Endothelial cell of umbilical vein (primary cell): ENCODE measurements around the gene METTL16. TPM values are rescaled to one million over a fixed set of nuclear protein-coding genes. Genes with fewer than 3 reads are reported as not detected.

Experiments
- BruUV-seq: library from RNA; stranded (reverse); fragments of 400-500 nt; replicated peaks from 2 replicates; lab custom pipeline; 2021; lab: Mats Ljungman, UMichigan
- CTCF ChIA-PET: fragments of 300-600, 350-600 bp; sonication (Branson Sonifier 250); formaldehyde crosslinking; loops from one replicate; lab custom pipeline; 2021; ENCODE audit warnings: antibody characterized with exemption, inconsistent platforms; lab: Charles Lee
- POLR2A ChIA-PET: fragments of 300-600, 350-600 bp; sonication (Branson Sonifier 250); formaldehyde crosslinking; loops from one replicate; lab custom pipeline; 2021; ENCODE audit warnings: antibody characterized with exemption, inconsistent platforms; lab: Charles Lee
- DNase-seq: peaks from one replicate; pipeline ENCODE4 v3.0.0-alpha.2; 2011; ENCODE audit warnings: low read depth, low spot score
- FAIRE-seq: peaks from 2 replicates; lab custom pipeline; 2011; peaks lifted over from hg19 to GRCh38; lab: Jason Lieb, UNC
- H2AFZ ChIP-seq: 2 replicates; pipeline ENCODE4 v1.6.0; 2012; ENCODE audit warnings: low read depth, low read length, control low read depth, inconsistent platforms
- H3K27ac ChIP-seq: 2 replicates; pipeline ENCODE4 v1.5.1; 2011; ENCODE audit warnings: low read depth, mild to moderate bottlenecking, control low read depth, low read length, moderate library complexity; ENCODE audit not compliant: insufficient read depth
- H3K27me3 ChIP-seq, 2 experiments: 2 replicates each; pipeline versions ENCODE4 v1.6.0 to v1.6.1; 2011; ENCODE audit warnings: low read length in 2 of 2, mixed read lengths in 1 of 2; ENCODE audit not compliant: control insufficient read depth in 2 of 2, insufficient read depth in 2 of 2
- H3K36me3 ChIP-seq, 2 experiments: 2 replicates in 1 of 2; 3 replicates in 1 of 2; pipeline ENCODE4 v1.5.1; 2011; ENCODE audit warnings: low read length in 2 of 2, mild to moderate bottlenecking in 1 of 2, moderate library complexity in 1 of 2; ENCODE audit not compliant: control insufficient read depth in 2 of 2, insufficient read depth in 2 of 2; ENCODE audit errors: extremely low read depth in 1 of 2
- H3K4me1 ChIP-seq: 3 replicates; pipeline ENCODE4 v1.5.1; 2011; ENCODE audit warnings: mild to moderate bottlenecking, low read length; ENCODE audit not compliant: control insufficient read depth, insufficient read depth; ENCODE audit errors: extremely low read depth
- H3K4me2 ChIP-seq: 2 replicates; pipeline ENCODE4 v1.6.1; 2011; ENCODE audit warnings: low read length, control low read depth, mixed read lengths; ENCODE audit not compliant: insufficient read depth
- H3K4me3 ChIP-seq, 3 experiments: fragments of 200-600 bp in 1 of 3; sonication (generic), shearing (Covaris generic) in 1 of 3; replicated peaks in 1 of 3; 2 replicates each; pipeline ENCODE4 v1.5.1; 2011 to 2016; ENCODE audit warnings: control low read depth in 3 of 3, low read length in 3 of 3, mild to moderate bottlenecking in 2 of 3, inconsistent platforms in 1 of 3, low read depth in 1 of 3, moderate library complexity in 1 of 3; ENCODE audit not compliant: insufficient read depth in 1 of 3
- H3K79me2 ChIP-seq: 2 replicates; pipeline ENCODE4 v1.6.0; 2012; ENCODE audit warnings: low read length, inconsistent platforms; ENCODE audit not compliant: control insufficient read depth, insufficient read depth
- H3K9ac ChIP-seq: replicated peaks from 2 replicates; pipeline ENCODE3; 2011; ENCODE audit warnings: low read length, control low read depth; ENCODE audit not compliant: insufficient read depth; ENCODE audit errors: extremely low read depth
- H3K9me1 ChIP-seq: replicated peaks from 3 replicates; pipeline ENCODE4 v1.6.0; 2011; ENCODE audit warnings: mild to moderate bottlenecking, low read length; ENCODE audit not compliant: control insufficient read depth, insufficient read depth; ENCODE audit errors: extremely low read depth
- H3K9me3 ChIP-seq: replicated peaks from 2 replicates; pipeline ENCODE4 v1.5.1; 2012; ENCODE audit warnings: low read length, inconsistent platforms; ENCODE audit not compliant: control insufficient read depth, insufficient read depth
- H4K20me1 ChIP-seq: replicated peaks from 2 replicates; pipeline ENCODE3; 2011; ENCODE audit warnings: mild to moderate bottlenecking, low read length; ENCODE audit not compliant: control insufficient read depth, insufficient read depth; ENCODE audit errors: extremely low read depth
- CTCF ChIP-seq, 2 donors: IDR thresholded peaks; 1 replicate in 1 of 2; 2 replicates in 1 of 2; pipeline ENCODE4 v1.5.1; 2011; ENCODE audit warnings: low read length in 2 of 2, mild to moderate bottlenecking in 2 of 2, moderate library complexity in 2 of 2, control low read depth in 1 of 2, inconsistent platforms in 1 of 2, low read depth in 1 of 2; ENCODE audit not compliant: insufficient read depth in 1 of 2; ENCODE audit errors: extremely low read depth in 1 of 2
- EZH2 ChIP-seq: IDR thresholded peaks from 2 replicates; pipeline ENCODE4 v1.6.1; 2012; ENCODE audit warnings: borderline replicate concordance, low read depth, mild to moderate bottlenecking, moderate library complexity, low read length, inconsistent platforms; ENCODE audit not compliant: severe bottlenecking
- GATA2 ChIP-seq: IDR thresholded peaks from 2 replicates; pipeline ENCODE4 v1.7.0; 2011; ENCODE audit warnings: low read depth, mild to moderate bottlenecking, moderate library complexity, mixed read lengths, low read length; ENCODE audit not compliant: insufficient read length, insufficient read depth
- JUN ChIP-seq: IDR thresholded peaks from 2 replicates; pipeline ENCODE4 v1.6.1; 2011; ENCODE audit warnings: borderline replicate concordance, low read depth; ENCODE audit not compliant: insufficient read length, insufficient read depth
- POLR2AphosphoS5 ChIP-seq: IDR thresholded peaks from 2 replicates; pipeline ENCODE4 v1.6.1; 2012; ENCODE audit warnings: low read depth, mild to moderate bottlenecking, control low read depth, low read length, moderate library complexity; ENCODE audit not compliant: insufficient read depth
- dilution Hi-C: fragments of 300-500 bp; cut with MboI; formaldehyde crosslinking; loops from one replicate; pipeline ENCODE4 v1.15.0; 2019; ENCODE audit warnings: low sequenced_read_pairs; ENCODE audit not compliant: extremely low pct_ligation_motif_present
- intact Hi-C: fragments of 100-400 bp; cut with micrococcal nuclease; formaldehyde crosslinking; loops from one replicate; pipeline ENCODE4 v1.10.0; 2022
- polyA plus RNA-seq, 4 experiments: library from polyadenylated mRNA; depleted of rRNA in 3 of 4; stranded (reverse) in 3 of 4; unstranded in 1 of 4; fragments of >200 nt; gene quantifications; 2 replicates each; pipeline versions ENCODE4 v1.2.1 to v1.2.3, GENCODE V29; 2011 to 2012; ENCODE audit warnings: missing spikeins in 1 of 4
- total RNA-seq: library from RNA; stranded (reverse); gene quantifications from 2 replicates; pipeline ENCODE4 v1.2.3, GENCODE V29; 2021
- TF ChIP-seq, protein P1 (sequence below): IDR thresholded peaks from 2 replicates; pipeline ENCODE4 v1.6.1; 2011; ENCODE audit not compliant: insufficient read depth, insufficient read length

METTL16 gene
- total and polyA plus RNA-seq, 2 donors (not counting 3 experiments of a cell fraction or from before 2014, with no cell fraction given) = 11.0 to 24.7 TPM

DNA sequence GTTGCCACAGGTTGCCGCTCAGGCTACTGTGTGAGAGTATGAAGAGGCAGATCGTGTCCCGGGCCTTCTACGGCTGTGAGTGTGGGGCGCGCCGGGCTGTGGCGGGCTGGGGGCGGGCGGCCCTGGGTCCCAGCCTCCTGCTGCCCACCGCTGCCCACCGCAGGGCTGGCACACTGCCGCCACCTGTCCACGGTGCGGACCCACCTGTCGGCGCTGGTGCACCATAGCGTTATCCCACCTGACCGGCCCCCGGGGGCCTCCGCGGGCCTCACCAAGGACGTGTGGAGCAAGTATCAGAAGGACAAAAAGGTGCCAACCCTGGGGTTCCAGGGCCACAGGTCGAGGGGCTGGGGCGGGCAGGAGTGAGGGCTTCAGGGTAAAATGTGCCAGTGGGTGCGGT, 139.5 kb downstream of the METTL16 start:
- Histone ChIP-seq H3K4me2 (no peak overlapping the region), H3K9me1 (no peaks in the 10 kb centered on the region), H3K36me3 (peaks cover 0 to 22% of the 10 kb centered on the region in 2 experiments), H3K79me2 (no peaks in the 10 kb centered on the region), H3K27me3 (no peaks in the 10 kb centered on the region), H4K20me1 (no peaks in the 10 kb centered on the region), H3K9me3 (no peaks in the 10 kb centered on the region), H3K27ac (no peak overlapping the region), H3K4me3 (no peak overlapping the region), H3K9ac (no peak overlapping the region), H2AFZ (no peak overlapping the region), H3K4me1 (peaks cover 6% of the 10 kb centered on the region)
- ChIA-PET POLR2A (no interaction called here), CTCF (interaction anchor here (0.8 to 6.4 kb wide), 2 partner anchors 11 to 35 kb away, joined by 3 to 47 read pairs; no protein-coding TSS in a partner anchor)
- no TSS peak for BruUV-seq
- TF ChIP-seq POLR2AphosphoS5 = no peak
- no peak for TF ChIP-seq CTCF (IDR thresholded peaks at IDR 0.05; ENCODE audit: extremely low read depth in 1 of 2, insufficient read depth in 1 of 2, low read depth in 1 of 2, low read length in 2 of 2)
- no peak for TF ChIP-seq JUN
- TF ChIP-seq, protein P1, sequence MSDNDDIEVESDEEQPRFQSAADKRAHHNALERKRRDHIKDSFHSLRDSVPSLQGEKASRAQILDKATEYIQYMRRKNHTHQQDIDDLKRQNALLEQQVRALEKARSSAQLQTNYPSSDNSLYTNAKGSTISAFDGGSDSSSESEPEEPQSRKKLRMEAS = no peak
- no peak for TF ChIP-seq EZH2
- no peak for TF ChIP-seq GATA2
- intact Hi-C loops (no loop called here), dilution Hi-C loops (no loop called here)
- DNase-seq (no peak), FAIRE-seq (no peak)
